Activated naive CD8-positive, alpha-beta T cell treated with anti-CD3 and anti-CD28 coated beads, Interleukin-2, amount 50 U/mL, for 24 hours (primary cell): ENCODE measurements around the gene CES2.
"Not testable (repeated sequence)": the region's sequence is repeated elsewhere in the genome, so short reads cannot be mapped to it uniquely, and the experiment has no call there.

Experiments
- ATAC-seq: fragments of 150-1000 bp; cut with Tn5 transposase; one replicate; pipeline ENCODE4 v1.10.0; 2021
- DNase-seq: peaks from one replicate; pipeline ENCODE4 v3.0.0; 2021
- H3K27ac Mint-ChIP-seq: one replicate; pipeline ENCODE4 v1.8.0; 2021; ENCODE audit warnings: mild to moderate bottlenecking, mixed read lengths
- H3K27me3 Mint-ChIP-seq: one replicate; pipeline ENCODE4 v1.8.0; 2021; ENCODE audit warnings: mixed read lengths
- H3K36me3 Mint-ChIP-seq: one replicate; pipeline ENCODE4 v1.8.0; 2021; ENCODE audit warnings: low read depth, mixed read lengths
- H3K4me1 Mint-ChIP-seq: one replicate; pipeline ENCODE4 v1.8.0; 2021; ENCODE audit warnings: mixed read lengths
- H3K4me3 Mint-ChIP-seq: one replicate; pipeline ENCODE4 v1.8.0; 2021; ENCODE audit warnings: mild to moderate bottlenecking, moderate library complexity, mixed read lengths
- H3K9me3 Mint-ChIP-seq: one replicate; pipeline ENCODE4 v1.8.0; 2021; ENCODE audit warnings: mixed read lengths

CES2 gene

DNA sequence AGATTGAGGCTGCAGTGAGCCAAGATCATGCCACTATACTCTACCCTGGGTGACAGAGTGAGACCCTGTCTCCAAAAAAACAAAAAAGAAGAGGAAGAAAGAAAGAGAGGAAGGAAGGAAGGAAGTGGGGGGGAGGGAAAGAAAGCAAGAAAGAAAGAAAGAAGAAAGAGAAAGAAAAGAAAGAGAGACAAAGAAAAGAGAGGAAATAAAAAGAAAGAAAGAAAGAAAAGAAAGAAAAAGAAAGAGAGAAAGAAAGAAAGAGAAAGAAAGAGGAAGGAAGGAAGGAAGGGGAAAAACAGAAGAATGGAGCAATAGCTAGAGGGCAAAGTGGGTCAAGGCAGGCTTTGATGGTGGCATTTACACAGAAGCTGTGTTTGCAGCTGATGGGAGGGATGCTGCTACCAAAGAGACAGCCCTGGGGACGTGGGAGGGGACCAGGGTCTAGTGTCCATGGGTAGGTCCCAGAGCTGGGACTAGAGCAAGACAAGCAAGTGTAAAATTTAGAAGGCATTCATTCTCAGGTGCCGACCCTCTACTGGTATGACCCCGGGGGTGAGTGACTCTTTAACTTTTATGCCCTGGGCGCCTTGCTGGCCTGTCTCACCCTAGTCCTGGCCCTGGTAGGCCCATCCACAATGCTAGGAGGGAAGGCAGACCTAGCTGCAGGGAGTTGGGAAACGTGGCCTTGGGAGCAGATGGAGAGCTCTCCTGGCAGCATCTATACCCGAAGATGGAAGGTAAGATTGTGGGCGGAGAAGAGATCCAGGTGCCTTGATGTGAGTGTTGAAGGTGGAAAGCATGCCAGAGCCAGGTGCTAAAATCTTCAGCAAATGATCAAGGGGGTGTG is 23.8 kb downstream of the CES2 start:
- Mint-ChIP-seq H3K4me1 (peaks cover 5% of the 10 kb centered on the region), H3K36me3 (no peaks in the 10 kb centered on the region), H3K4me3 (no peak overlapping the region), H3K27me3 (peaks cover 8% of the 10 kb centered on the region), H3K27ac (no peak overlapping the region), H3K9me3 (no peaks in the 10 kb centered on the region)
- ATAC-seq (no peak), DNase-seq (no peak)

DNA sequence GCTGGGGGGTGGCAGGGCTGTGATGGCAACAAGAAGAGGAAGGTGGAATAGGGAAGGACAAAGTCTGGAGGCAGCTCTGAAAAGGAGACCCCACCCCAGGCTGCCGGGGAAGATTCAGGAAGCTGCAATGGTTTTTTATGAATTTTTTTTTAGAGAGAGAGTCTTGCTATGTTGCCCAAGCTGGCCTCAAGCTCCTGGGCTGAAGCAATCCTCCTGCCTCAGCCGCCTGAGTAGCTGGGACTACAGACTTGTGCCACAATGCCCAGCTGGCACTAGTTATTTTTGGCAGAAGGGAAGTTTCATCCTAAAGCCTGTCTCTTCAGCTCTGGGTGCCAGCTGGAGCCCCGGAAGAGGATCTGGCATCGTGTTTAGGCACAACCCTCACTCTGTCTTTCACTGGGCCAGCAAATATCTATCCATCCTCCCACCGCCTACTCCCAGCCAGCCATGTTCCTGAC is 24.4 kb downstream of the CES2 start:
- Mint-ChIP-seq H3K36me3 (no peaks in the 10 kb centered on the region), H3K9me3 (no peaks in the 10 kb centered on the region), H3K27ac (no peak overlapping the region), H3K4me1 (peaks cover 5% of the 10 kb centered on the region), H3K27me3 (peaks cover 13% of the 10 kb centered on the region), H3K4me3 (no peak overlapping the region)
- ATAC-seq, result no peak
- DNase-seq, result no peak

DNA sequence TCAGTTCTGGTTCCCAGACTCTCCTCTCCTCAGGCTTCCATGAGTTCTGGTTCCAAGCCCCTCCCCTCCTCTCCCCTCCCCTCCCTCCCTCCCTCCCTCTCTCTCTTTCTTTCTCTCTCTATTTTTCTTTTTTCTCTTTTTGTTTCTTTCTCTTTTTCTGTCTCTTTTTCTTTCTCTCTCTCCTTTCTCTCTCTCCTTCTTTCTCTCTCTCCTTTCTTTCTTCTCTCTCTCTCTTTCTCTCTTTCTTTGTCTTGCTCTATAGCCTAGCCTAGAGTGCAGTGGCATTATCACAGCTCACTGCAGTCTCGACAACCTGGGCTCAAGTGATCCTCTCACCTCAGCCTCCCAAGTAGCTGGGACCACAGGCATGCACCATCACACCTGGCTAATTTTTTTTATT is 25.0 kb downstream of the CES2 start:
- ATAC-seq (no peak), DNase-seq (no peak)
- peaks cover 5% of the 10 kb centered on the region for H3K4me1 Mint-ChIP-seq
- H3K4me3 Mint-ChIP-seq, result no peak overlapping the region
- peaks cover 16% of the 10 kb centered on the region for H3K27me3 Mint-ChIP-seq
- no peaks in the 10 kb centered on the region for H3K9me3 Mint-ChIP-seq
- no peaks in the 10 kb centered on the region for H3K36me3 Mint-ChIP-seq
- H3K27ac Mint-ChIP-seq, result no peak overlapping the region

DNA sequence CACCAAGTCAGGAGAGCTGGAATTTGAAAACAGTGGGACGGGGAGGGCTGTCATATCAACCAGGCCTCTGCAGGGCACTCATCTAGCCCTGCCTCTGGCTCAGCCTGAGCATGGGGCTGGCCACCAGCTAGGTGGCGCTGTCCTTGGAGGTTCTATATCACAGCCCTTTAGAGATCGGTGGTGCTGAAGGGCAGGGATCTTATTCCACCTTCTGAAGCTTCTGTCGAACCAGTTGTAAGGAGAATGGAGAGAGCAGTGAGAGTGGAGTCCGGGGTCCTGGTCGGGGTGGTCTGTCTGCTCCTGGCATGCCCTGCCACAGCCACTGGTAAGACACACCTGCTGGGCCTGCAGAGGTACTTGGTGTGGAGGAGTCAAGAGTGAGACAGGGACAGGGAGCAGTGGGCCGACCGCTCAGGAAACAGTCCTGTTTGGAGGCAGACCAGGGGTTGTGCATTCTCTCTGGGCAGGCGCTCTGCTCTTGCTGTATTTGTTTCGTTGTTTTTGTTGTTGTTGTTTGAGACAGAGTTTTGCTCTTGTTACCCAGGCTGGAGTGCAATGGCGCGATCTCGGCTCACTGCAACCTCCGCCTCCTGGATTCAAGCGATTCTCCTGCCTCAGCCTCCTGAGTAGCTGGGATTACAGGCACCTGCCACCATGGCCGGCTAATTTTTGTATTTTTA is 25.9 kb downstream of the CES2 start, which contains the start of gene CES3:
TSS of gene CES3 (plus strand) at position 202 of the 680 bp plus-strand sequence. CDS start at position 244, 42 bp downstream.
- ATAC-seq, result peak; percentile 94
- H3K27me3 Mint-ChIP-seq, result peaks cover 16% of the 10 kb centered on the region
- no peak within 1 kb of the TSS for H3K4me3 Mint-ChIP-seq
- peak; percentile 71 for DNase-seq
- no peaks in the 10 kb centered on the region for H3K9me3 Mint-ChIP-seq
- no peak within 1 kb of the TSS for H3K27ac Mint-ChIP-seq
- H3K4me1 Mint-ChIP-seq, result peaks cover 5% of the 10 kb centered on the region
- H3K36me3 Mint-ChIP-seq, result no peaks in the 10 kb centered on the region

DNA sequence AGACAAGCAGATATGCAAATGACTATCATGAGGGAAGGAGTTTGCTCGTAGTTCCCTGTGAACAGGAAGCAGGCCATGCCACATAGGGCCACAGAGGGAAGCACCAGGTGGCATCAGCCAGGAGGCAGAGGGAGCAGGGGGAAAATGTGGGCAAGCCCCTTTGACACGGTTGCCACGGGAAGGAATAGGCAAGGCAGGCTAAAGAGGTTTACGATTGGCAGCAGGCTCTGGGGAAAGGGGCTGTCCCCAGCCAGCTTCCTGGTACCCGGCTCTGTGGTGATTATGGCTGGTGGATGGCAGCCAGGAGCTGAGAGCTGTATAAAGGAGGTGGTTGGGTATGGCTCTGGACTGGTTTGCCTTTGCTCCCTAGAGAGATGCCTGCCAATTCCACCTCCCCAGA is 26.6 kb downstream of the CES2 start:
- DNase-seq (no peak), ATAC-seq (no peak)
- Mint-ChIP-seq H3K4me1 (peaks cover 5% of the 10 kb centered on the region), H3K4me3 (no peak overlapping the region), H3K27me3 (peaks cover 16% of the 10 kb centered on the region), H3K36me3 (no peaks in the 10 kb centered on the region), H3K27ac (no peak overlapping the region), H3K9me3 (no peaks in the 10 kb centered on the region)

DNA sequence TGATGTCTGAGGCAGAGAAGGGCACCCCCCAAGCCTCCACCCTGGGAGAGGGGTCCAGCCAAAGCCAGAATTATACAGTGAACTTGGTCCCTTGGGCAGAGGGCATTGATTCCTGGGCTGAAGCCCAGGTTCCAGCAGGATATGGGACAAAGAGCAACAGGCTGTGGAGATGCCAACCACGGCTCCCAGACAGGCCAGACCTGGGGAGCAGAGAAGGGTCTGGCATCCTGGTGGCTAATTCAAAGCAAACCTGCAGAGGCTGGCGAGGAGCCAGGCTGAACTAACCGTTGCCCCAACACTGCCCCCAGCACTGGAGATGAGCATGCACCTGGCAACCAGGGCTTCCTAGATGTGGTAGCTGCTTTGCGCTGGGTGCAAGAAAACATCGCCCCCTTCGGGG is 28.7 kb downstream of the CES2 start:
- Mint-ChIP-seq H3K9me3 (no peaks in the 10 kb centered on the region), H3K4me1 (peaks cover 5% of the 10 kb centered on the region), H3K27me3 (peaks cover 9% of the 10 kb centered on the region), H3K27ac (no peak overlapping the region), H3K4me3 (no peak overlapping the region), H3K36me3 (no peaks in the 10 kb centered on the region)
- DNase-seq (no peak), ATAC-seq (no peak)

DNA sequence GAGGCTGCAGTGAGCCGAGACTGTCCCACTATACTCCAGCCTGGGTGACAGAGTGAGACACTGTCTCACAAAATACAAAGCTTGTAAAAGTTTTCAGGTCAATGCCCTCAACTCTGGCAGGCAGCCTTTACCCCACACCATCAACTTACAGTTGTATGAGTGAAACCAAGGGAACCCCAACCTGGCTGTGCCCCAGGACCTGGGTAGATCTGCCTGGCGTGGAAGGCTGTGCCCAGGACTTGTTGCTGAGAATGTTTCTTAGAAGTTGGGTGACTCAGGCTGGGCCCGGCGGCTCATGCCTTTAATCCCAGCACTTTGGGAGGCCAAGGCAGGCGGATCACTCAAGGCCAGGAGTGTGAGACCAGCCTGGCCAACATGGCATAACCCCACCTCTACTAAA is 33.5 kb downstream of the CES2 start:
- no peak for DNase-seq
- no peaks in the 10 kb centered on the region for H3K36me3 Mint-ChIP-seq
- no peak overlapping the region for H3K27ac Mint-ChIP-seq
- H3K27me3 Mint-ChIP-seq, result peaks cover 8% of the 10 kb centered on the region
- no peak for ATAC-seq
- no peak overlapping the region for H3K4me3 Mint-ChIP-seq
- H3K4me1 Mint-ChIP-seq, result peaks cover 4% of the 10 kb centered on the region
- no peaks in the 10 kb centered on the region for H3K9me3 Mint-ChIP-seq

DNA sequence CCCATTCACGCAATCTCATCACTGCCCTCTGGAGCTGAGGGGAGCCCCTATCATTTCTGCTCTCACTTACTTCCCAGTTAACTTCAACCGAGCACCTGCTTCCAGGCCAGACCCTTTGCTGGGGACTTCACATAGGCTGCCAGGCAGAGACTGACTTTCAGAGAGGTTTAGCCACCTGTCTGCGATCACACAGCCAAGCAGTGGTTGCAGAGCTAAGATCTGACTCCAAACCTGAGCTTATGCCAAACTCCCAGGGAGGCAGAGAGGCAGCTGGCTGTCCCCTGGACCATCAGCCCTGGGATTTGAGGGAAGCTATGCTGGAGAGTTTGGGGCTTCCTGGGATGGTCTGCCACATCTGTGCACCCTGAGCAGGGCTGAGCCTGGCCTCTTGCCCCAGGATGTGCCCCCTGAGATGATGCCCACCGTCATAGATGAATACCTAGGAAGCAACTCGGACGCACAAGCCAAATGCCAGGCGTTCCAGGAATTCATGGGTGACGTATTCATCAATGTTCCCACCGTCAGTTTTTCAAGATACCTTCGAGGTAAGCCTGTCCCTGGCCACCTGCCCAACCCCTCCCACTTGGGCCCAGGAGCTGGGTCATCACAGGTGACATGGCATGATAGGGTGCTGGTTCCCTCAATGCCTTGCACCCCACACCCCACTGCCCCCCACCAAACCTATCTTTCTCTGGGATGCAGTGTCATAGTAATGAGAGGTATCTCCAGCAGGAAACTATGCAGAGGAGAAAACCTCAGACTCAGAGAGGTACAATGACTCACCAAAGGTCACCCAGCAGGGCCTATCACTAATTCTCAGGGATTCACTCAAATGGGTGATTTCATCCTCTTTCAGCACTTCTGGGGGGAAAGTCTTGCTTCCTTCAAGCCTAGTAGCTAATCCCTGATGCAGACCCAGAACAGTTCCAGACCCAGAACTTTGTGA is 35.7 kb downstream of the CES2 start:
- ATAC-seq, result peak; percentile 85
- Mint-ChIP-seq H3K27me3 (peaks cover 6% of the 10 kb centered on the region), H3K36me3 (no peaks in the 10 kb centered on the region), H3K4me3 (no peak overlapping the region), H3K27ac (no peak overlapping the region), H3K4me1 (peaks cover 19% of the 10 kb centered on the region), H3K9me3 (no peaks in the 10 kb centered on the region)
- no peak for DNase-seq

DNA sequence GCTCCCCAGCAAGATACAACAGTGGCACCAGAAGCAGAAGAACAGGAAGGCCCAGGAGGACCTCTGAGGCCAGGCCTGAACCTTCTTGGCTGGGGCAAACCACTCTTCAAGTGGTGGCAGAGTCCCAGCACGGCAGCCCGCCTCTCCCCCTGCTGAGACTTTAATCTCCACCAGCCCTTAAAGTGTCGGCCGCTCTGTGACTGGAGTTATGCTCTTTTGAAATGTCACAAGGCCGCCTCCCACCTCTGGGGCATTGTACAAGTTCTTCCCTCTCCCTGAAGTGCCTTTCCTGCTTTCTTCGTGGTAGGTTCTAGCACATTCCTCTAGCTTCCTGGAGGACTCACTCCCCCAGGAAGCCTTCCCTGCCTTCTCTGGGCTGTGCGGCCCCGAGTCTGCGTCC is 37.7 kb downstream of the CES2 start:
- peaks cover 20% of the 10 kb centered on the region for H3K4me1 Mint-ChIP-seq
- H3K27me3 Mint-ChIP-seq, result peaks cover 10% of the 10 kb centered on the region
- H3K4me3 Mint-ChIP-seq, result no peak overlapping the region
- H3K9me3 Mint-ChIP-seq, result no peaks in the 10 kb centered on the region
- H3K36me3 Mint-ChIP-seq, result no peaks in the 10 kb centered on the region
- ATAC-seq (no peak), DNase-seq (no peak)
- no peak overlapping the region for H3K27ac Mint-ChIP-seq

DNA sequence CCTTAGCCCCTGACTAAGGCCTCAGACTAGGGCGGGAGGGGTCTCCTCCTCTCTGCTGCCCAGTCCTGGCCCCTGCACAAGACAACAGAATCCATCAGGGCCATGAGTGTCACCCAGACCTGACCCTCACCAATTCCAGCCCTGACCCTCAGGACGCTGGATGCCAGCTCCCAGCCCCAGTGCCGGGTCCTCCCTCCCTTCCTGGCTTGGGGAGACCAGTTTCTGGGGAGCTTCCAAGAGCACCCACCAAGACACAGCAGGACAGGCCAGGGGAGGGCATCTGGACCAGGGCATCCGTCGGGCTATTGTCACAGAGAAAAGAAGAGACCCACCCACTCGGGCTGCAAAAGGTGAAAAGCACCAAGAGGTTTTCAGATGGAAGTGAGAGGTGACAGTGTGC is 38.4 kb downstream of the CES2 start:
- Mint-ChIP-seq H3K9me3 (no peaks in the 10 kb centered on the region), H3K27me3 (peaks cover 10% of the 10 kb centered on the region), H3K4me1 (peaks cover 24% of the 10 kb centered on the region), H3K4me3 (no peak overlapping the region), H3K27ac (no peak overlapping the region), H3K36me3 (no peaks in the 10 kb centered on the region)
- DNase-seq (no peak), ATAC-seq (no peak)

DNA sequence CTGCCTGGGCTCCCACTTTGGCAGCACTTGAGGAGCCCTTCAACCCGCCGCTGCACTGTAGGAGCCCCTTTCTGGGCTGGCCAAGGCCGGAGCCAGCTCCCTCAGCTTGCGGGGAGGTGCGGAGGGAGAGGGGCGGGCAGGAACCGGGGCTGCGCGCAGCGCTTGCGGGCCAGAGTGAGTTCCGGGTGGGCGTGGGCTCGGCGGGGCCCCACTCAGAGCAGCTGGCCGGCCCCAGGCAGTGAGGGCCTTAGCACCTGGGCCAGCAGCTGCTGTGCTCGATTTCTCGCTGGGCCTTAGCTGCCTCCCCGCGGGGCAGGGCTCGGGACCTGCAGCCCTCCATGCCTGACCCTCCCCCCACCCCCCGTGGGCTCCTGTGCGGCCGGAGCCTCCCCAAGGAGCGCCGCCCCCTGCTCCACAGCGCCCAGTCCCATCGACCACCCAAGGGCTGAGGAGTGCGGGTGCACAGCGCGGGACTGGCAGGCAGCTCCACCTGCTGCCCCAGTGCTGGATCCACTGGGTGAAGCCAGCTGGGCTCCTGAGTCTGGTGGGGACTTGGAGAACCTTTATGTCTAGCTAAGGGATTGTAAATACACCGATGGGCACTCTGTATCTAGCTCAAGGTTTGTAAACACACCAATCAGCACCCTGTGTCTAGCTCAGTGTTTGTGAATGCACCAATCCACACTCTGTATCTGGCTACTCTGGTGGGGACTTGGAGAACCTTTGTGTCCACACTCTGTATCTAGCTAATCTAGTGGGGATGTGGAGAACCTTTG is 39.0 kb downstream of the CES2 start:
- not testable (repeated sequence) for H3K9me3 Mint-ChIP-seq, ATAC-seq, H3K27me3 Mint-ChIP-seq, H3K36me3 Mint-ChIP-seq, DNase-seq
- Mint-ChIP-seq H3K4me3 (peak overlapping the region; percentile 35), H3K27ac (peak overlapping the region; percentile 7), H3K4me1 (peaks cover 24% of the 10 kb centered on the region)

DNA sequence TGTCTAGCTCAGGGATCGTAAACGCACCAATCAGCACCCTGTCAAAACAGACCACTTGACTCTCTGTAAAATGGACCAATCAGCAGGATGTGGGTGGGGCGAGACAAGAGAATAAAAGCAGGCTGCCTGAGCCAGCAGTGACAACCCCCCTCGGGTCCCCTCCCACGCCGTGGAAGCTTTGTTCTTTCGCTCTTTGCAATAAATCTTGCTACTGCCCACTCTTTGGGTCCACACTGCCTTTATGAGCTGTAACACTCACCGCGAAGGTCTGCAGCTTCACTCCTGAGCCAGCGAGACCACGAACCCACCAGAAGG is 39.6 kb downstream of the CES2 start:
- Mint-ChIP-seq H3K4me1 (peaks cover 24% of the 10 kb centered on the region), H3K4me3 (peak overlapping the region; percentile 35), H3K27ac (peak overlapping the region; percentile 7)
- H3K36me3 Mint-ChIP-seq, H3K9me3 Mint-ChIP-seq, ATAC-seq, H3K27me3 Mint-ChIP-seq: not testable (repeated sequence)
- peak; percentile 49 for DNase-seq

DNA sequence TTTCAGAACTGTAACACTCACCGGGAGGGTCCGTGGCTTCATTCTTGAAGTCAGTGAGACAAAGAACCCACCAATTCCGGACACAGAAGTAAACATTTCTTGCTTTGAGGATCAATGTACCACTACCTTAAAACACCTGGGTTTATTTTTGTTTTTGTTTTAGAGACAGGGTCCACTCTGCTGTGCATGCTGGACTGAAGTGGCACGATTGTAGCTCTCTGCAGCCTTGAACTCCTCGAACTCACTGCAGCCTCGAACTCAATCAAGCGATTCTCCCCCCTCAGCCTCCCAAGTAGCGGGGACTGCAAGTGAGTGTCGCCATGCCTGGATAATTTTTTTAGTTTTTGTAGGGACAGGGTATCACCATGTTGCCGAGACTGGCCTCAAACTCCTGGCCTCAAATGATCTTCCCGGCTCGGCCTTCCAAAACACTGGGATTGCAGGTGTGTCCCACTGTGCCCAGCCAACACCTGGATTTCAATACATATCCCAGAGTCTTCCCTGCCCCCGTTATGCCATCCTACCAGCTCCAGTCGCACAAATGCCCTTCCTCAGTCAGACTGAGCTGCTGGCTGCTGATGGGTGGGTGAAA is 40.1 kb downstream of the CES2 start:
- no peaks in the 10 kb centered on the region for H3K36me3 Mint-ChIP-seq
- peak overlapping the region; percentile 7 for H3K27ac Mint-ChIP-seq
- peaks cover 24% of the 10 kb centered on the region for H3K4me1 Mint-ChIP-seq
- H3K27me3 Mint-ChIP-seq, result peaks cover 10% of the 10 kb centered on the region
- H3K4me3 Mint-ChIP-seq, result peak overlapping the region; percentile 35
- DNase-seq, result no peak
- no peak for ATAC-seq
- no peaks in the 10 kb centered on the region for H3K9me3 Mint-ChIP-seq
